AG04450 (cell line): ENCODE data around the gene CHRNB2. TPM values are rescaled to one million over a fixed set of nuclear protein-coding genes. Genes with fewer than 3 reads are reported as not detected.

Source experiments
- CTCF ChIA-PET: fragments of 300-600, 350-600 bp; formaldehyde crosslinking; extraction: SDS; loops from one replicate; lab custom pipeline; 2022; ENCODE audit warnings: antibody characterized with exemption, inconsistent platforms; lab: Charles Lee
- POLR2A ChIA-PET: fragments of 350-600 bp; formaldehyde crosslinking; extraction: SDS; loops from one replicate; lab custom pipeline; 2021; ENCODE audit warnings: antibody characterized with exemption, inconsistent platforms; lab: Yijun Ruan, JAX
- DNase-seq: peaks from one replicate; pipeline ENCODE4 v3.0.0-alpha.2; 2011; ENCODE audit warnings: low read depth, low spot score
- H3K27ac ChIP-seq: one replicate; pipeline ENCODE4 v1.5.1; 2012; ENCODE audit warnings: low read depth, low read length, control low read depth
- H3K27me3 ChIP-seq: one replicate; pipeline ENCODE4 v1.6.0; 2012; ENCODE audit warnings: low read length; ENCODE audit not compliant: control insufficient read depth, insufficient read depth
- H3K4me3 ChIP-seq: 2 replicates; pipeline ENCODE4 v1.5.1; 2011; ENCODE audit warnings: mild to moderate bottlenecking, low read depth, low read length, control low read depth
- H3K9me3 ChIP-seq: 2 replicates; pipeline ENCODE4 v1.5.1; 2012; ENCODE audit warnings: low read length; ENCODE audit not compliant: control insufficient read depth, insufficient read depth
- CTCF ChIP-seq: IDR thresholded peaks from 2 replicates; pipeline ENCODE4 v1.5.1; 2011; ENCODE audit warnings: low read depth, low read length, control low read depth, inconsistent platforms
- polyA plus RNA-seq: library from polyadenylated mRNA; depleted of rRNA; stranded (reverse); fragments of >200 nt; gene quantifications from 2 replicates; pipeline ENCODE4 v1.2.3, GENCODE V29; 2011

CHRNB2 gene
- polyA plus RNA-seq, 1 experiment: 0.06 TPM

- no peak overlapping the region for H3K4me3 ChIP-seq
- CTCF ChIA-PET: interaction anchor here (1.2 to 2.7 kb wide), 4 partner anchors 65 to 506 kb away, joined by 3 to 9 read pairs (median 4); partner anchors contain the start of gene HAX1
Measured at GRCh38 chr1:154548028-154548427, 19.6 kb upstream of the CHRNB2 start.

GRCh38 chr1:154549202-154549770 lies 18.3 kb upstream of the CHRNB2 start:
- no peak for DNase-seq
- ChIA-PET POLR2A (no interaction called here), CTCF (interaction anchor here (0.5 to 1.2 kb wide), 4 partner anchors 67 to 527 kb away, joined by 3 to 7 read pairs (median 4); no protein-coding TSS in a partner anchor)
- Histone ChIP-seq H3K27ac (no peak overlapping the region), H3K9me3 (no peaks in the 10 kb centered on the region), H3K27me3 (peaks cover 4% of the 10 kb centered on the region), H3K4me3 (no peak overlapping the region)
- TF ChIP-seq CTCF: no peak

More at GRCh38 chr1:154548028-154548427, 19.6 kb upstream of the CHRNB2 start:
- no peak for TF ChIP-seq CTCF
- DNase-seq: no peak
- Histone ChIP-seq H3K27ac (no peak overlapping the region), H3K27me3 (peaks cover 8% of the 10 kb centered on the region), H3K9me3 (no peaks in the 10 kb centered on the region)
- POLR2A ChIA-PET: no interaction called here

GRCh38 chr1:154550070-154550469 lies 17.5 kb upstream of the CHRNB2 start:
- no peak overlapping the region for H3K4me3 ChIP-seq
- DNase-seq: no peak
- no peaks in the 10 kb centered on the region for H3K9me3 ChIP-seq
- TF ChIP-seq CTCF: no peak
- H3K27me3 ChIP-seq: no peaks in the 10 kb centered on the region
- ChIA-PET POLR2A (no interaction called here), CTCF (interaction anchor here (0.5 to 0.6 kb wide), 2 partner anchors 73 to 528 kb away, joined by 3 to 7 read pairs; no protein-coding TSS in a partner anchor)
- no peak overlapping the region for H3K27ac ChIP-seq

- no peaks in the 10 kb centered on the region for H3K27me3 ChIP-seq
- ChIA-PET CTCF (no interaction called here), POLR2A (no interaction called here)
- no peak overlapping the region for H3K4me3 ChIP-seq
- DNase-seq: no peak
- H3K27ac ChIP-seq: no peak overlapping the region
- H3K9me3 ChIP-seq: no peaks in the 10 kb centered on the region
- no peak for TF ChIP-seq CTCF
Measured at GRCh38 chr1:154550657-154551056, 16.9 kb upstream of the CHRNB2 start.

GRCh38 chr1:154551474-154551873 lies 16.1 kb upstream of the CHRNB2 start:
- Histone ChIP-seq H3K27me3 (no peaks in the 10 kb centered on the region), H3K4me3 (no peak overlapping the region), H3K9me3 (no peaks in the 10 kb centered on the region), H3K27ac (no peak overlapping the region)
- ChIA-PET CTCF (no interaction called here), POLR2A (no interaction called here)
- DNase-seq: no peak
- no peak for TF ChIP-seq CTCF
